ENCODE measurements around the gene LCE3B. TPM values are rescaled to one million over a fixed set of nuclear protein-coding genes. Genes with fewer than 3 reads are reported as not detected.
A peak's percentile ranks its signal among the peaks of the same experiment; 100 is the strongest.

Gene LCE3B
- total and polyA plus RNA-seq, 10 of the 15 experiments (the other 5 are each of a cell fraction or from before 2014, with no cell fraction given) = not detected

DNA sequence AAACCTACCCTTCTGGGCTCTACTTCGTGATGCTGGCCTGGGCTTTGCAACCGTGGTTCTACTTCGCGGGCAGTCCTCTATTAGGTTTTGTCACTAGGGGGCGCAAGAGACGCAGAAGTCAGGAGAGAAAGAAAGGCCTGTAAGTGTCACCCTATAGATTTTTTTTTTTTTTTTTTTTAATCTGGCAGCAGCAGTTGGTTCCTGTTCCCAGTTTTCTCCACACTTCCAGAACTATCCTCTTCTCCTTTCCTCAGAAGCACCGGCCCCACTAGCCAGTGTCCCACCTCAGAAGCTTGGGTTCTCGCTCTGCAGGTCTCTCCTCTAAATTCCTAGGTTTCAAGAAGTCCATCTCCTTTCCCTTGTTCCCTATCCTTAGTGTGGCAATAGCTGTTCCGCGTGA lies 40.5 kb downstream of the LCE3B start (continued):
- TF ChIP-seq, protein P1, sequence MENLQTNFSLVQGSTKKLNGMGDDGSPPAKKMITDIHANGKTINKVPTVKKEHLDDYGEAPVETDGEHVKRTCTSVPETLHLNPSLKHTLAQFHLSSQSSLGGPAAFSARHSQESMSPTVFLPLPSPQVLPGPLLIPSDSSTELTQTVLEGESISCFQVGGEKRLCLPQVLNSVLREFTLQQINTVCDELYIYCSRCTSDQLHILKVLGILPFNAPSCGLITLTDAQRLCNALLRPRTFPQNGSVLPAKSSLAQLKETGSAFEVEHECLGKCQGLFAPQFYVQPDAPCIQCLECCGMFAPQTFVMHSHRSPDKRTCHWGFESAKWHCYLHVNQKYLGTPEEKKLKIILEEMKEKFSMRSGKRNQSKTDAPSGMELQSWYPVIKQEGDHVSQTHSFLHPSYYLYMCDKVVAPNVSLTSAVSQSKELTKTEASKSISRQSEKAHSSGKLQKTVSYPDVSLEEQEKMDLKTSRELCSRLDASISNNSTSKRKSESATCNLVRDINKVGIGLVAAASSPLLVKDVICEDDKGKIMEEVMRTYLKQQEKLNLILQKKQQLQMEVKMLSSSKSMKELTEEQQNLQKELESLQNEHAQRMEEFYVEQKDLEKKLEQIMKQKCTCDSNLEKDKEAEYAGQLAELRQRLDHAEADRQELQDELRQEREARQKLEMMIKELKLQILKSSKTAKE (IDR thresholded peaks at IDR 0.05; ENCODE audit: low read depth, poor library complexity, severe bottlenecking) = no peak
- TF ChIP-seq, protein P2, sequence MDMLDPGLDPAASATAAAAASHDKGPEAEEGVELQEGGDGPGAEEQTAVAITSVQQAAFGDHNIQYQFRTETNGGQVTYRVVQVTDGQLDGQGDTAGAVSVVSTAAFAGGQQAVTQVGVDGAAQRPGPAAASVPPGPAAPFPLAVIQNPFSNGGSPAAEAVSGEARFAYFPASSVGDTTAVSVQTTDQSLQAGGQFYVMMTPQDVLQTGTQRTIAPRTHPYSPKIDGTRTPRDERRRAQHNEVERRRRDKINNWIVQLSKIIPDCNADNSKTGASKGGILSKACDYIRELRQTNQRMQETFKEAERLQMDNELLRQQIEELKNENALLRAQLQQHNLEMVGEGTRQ (IDR thresholded peaks at IDR 0.05; ENCODE audit: borderline replicate concordance, low read depth, low read length) = no peak
- TF ChIP-seq CHD2 (IDR thresholded peaks at IDR 0.05; ENCODE audit: borderline replicate concordance, low read depth, low read length) (no peak), SREBF1 (IDR thresholded peaks at IDR 0.05; ENCODE audit: low read length) (no peak), ZNF217 (IDR thresholded peaks at IDR 0.05) (no peak), HDAC2 (IDR thresholded peaks at IDR 0.05) (no peak), MYB (IDR thresholded peaks at IDR 0.05; ENCODE audit: borderline replicate concordance, low read depth, low read length) (no peak), SMC3 (IDR thresholded peaks at IDR 0.05; ENCODE audit: borderline replicate concordance, low read length) (peak; percentile 65), PAX8 (IDR thresholded peaks at IDR 0.05) (no peak), CBFB (IDR thresholded peaks at IDR 0.05; ENCODE audit: low read depth) (no peak), RAD21 (IDR thresholded peaks at IDR 0.05; ENCODE audit: insufficient read depth, low read depth, low read length) (peak; percentile 77), SPI1 (IDR thresholded peaks at IDR 0.05; ENCODE audit: borderline replicate concordance, insufficient read depth, low read depth, low read length) (no peak), BHLHE40 (IDR thresholded peaks at IDR 0.05; ENCODE audit: borderline replicate concordance in 1 of 2, low read depth in 2 of 2, low read length in 1 of 2) (no peak), NFXL1 (IDR thresholded peaks at IDR 0.05; ENCODE audit: borderline replicate concordance) (no peak)
- TF ChIP-seq, protein P3, sequence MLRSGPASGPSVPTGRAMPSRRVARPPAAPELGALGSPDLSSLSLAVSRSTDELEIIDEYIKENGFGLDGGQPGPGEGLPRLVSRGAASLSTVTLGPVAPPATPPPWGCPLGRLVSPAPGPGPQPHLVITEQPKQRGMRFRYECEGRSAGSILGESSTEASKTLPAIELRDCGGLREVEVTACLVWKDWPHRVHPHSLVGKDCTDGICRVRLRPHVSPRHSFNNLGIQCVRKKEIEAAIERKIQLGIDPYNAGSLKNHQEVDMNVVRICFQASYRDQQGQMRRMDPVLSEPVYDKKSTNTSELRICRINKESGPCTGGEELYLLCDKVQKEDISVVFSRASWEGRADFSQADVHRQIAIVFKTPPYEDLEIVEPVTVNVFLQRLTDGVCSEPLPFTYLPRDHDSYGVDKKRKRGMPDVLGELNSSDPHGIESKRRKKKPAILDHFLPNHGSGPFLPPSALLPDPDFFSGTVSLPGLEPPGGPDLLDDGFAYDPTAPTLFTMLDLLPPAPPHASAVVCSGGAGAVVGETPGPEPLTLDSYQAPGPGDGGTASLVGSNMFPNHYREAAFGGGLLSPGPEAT (IDR thresholded peaks at IDR 0.05; ENCODE audit: low read depth) = no peak
- TF ChIP-seq, protein P4, sequence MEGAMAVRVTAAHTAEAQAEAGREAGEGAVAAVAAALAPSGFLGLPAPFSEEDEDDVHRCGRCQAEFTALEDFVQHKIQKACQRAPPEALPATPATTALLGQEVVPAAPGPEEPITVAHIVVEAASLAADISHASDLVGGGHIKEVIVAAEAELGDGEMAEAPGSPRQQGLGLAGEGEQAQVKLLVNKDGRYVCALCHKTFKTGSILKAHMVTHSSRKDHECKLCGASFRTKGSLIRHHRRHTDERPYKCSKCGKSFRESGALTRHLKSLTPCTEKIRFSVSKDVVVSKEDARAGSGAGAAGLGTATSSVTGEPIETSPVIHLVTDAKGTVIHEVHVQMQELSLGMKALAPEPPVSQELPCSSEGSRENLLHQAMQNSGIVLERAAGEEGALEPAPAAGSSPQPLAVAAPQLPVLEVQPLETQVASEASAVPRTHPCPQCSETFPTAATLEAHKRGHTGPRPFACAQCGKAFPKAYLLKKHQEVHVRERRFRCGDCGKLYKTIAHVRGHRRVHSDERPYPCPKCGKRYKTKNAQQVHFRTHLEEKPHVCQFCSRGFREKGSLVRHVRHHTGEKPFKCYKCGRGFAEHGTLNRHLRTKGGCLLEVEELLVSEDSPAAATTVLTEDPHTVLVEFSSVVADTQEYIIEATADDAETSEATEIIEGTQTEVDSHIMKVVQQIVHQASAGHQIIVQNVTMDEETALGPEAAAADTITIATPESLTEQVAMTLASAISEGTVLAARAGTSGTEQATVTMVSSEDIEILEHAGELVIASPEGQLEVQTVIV (IDR thresholded peaks at IDR 0.05; ENCODE audit: borderline replicate concordance, partially characterized antibody) = no peak
- TF ChIP-seq, protein P5, sequence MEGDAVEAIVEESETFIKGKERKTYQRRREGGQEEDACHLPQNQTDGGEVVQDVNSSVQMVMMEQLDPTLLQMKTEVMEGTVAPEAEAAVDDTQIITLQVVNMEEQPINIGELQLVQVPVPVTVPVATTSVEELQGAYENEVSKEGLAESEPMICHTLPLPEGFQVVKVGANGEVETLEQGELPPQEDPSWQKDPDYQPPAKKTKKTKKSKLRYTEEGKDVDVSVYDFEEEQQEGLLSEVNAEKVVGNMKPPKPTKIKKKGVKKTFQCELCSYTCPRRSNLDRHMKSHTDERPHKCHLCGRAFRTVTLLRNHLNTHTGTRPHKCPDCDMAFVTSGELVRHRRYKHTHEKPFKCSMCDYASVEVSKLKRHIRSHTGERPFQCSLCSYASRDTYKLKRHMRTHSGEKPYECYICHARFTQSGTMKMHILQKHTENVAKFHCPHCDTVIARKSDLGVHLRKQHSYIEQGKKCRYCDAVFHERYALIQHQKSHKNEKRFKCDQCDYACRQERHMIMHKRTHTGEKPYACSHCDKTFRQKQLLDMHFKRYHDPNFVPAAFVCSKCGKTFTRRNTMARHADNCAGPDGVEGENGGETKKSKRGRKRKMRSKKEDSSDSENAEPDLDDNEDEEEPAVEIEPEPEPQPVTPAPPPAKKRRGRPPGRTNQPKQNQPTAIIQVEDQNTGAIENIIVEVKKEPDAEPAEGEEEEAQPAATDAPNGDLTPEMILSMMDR (IDR thresholded peaks at IDR 0.05 in 2 of 3, conservative IDR thresholded peaks at IDR 0.05 in 1 of 3; ENCODE audit: control insufficient read depth in 2 of 3, extremely low read depth in 1 of 3, insufficient read depth in 1 of 3, low read depth in 3 of 3, low read length in 3 of 3) = peak; percentile 68 to 84 (median 80)

Data from GM12878 (cell line).